Measurements from ENCODE around the gene ALG14. TPM values are rescaled to one million over a fixed set of nuclear protein-coding genes. Genes with fewer than 3 reads are reported as not detected.

ALG14 gene
- total RNA-seq, 2 experiments from 2014 or later = 2.5 to 2.9 TPM

- H3K9me3 Mint-ChIP-seq = no peaks in the 10 kb centered on the region
- intact Hi-C loops (cut with micrococcal nuclease) = no loop called here
- POLR2A ChIA-PET = no interaction called here
- no peak for ATAC-seq
- no peak overlapping the region for H3K27ac Mint-ChIP-seq
- no peak overlapping the region for H3K4me3 Mint-ChIP-seq
- H3K36me3 Mint-ChIP-seq (ENCODE audit: low read depth) = no peaks in the 10 kb centered on the region
- peaks cover 6% of the 10 kb centered on the region for H3K4me1 Mint-ChIP-seq (ENCODE audit: low read depth)
- no peaks in the 10 kb centered on the region for H3K27me3 Mint-ChIP-seq
- no peak for DNase-seq
- TF ChIP-seq CTCF (IDR thresholded peaks at IDR 0.05) = no peak
- CTCF ChIA-PET = no interaction called here
Observed at GRCh38 chr1:94981575-94981973, 91.2 kb downstream of the ALG14 start.

GRCh38 chr1:94980582-94981574 is 91.9 kb downstream of the ALG14 start:
- no peak overlapping the region for H3K27ac Mint-ChIP-seq
- H3K9me3 Mint-ChIP-seq = no peaks in the 10 kb centered on the region
- no peak for ATAC-seq
- no peak for TF ChIP-seq CTCF (IDR thresholded peaks at IDR 0.05)
- no peaks in the 10 kb centered on the region for H3K27me3 Mint-ChIP-seq
- no peaks in the 10 kb centered on the region for H3K36me3 Mint-ChIP-seq (ENCODE audit: low read depth)
- DNase-seq = no peak
- intact Hi-C loops (cut with micrococcal nuclease) = no loop called here
- no peak overlapping the region for H3K4me3 Mint-ChIP-seq
- ChIA-PET POLR2A (no interaction called here), CTCF (interaction anchor here (1.2 kb wide), 1 partner anchor 127 kb away, joined by 4 read pairs; no protein-coding TSS in a partner anchor)
- peaks cover 6% of the 10 kb centered on the region for H3K4me1 Mint-ChIP-seq (ENCODE audit: low read depth)

GRCh38 chr1:94979656-94980581 is 92.8 kb downstream of the ALG14 start:
- Mint-ChIP-seq H3K27ac (no peak overlapping the region), H3K4me3 (no peak overlapping the region), H3K9me3 (no peaks in the 10 kb centered on the region), H3K36me3 (ENCODE audit: low read depth) (no peaks in the 10 kb centered on the region), H3K27me3 (no peaks in the 10 kb centered on the region), H3K4me1 (ENCODE audit: low read depth) (peaks cover 6% of the 10 kb centered on the region)
- no peak for ATAC-seq
- TF ChIP-seq CTCF (IDR thresholded peaks at IDR 0.05) = no peak
- intact Hi-C loops (cut with micrococcal nuclease) = no loop called here
- DNase-seq = no peak
- ChIA-PET CTCF (interaction anchor here (1.2 kb wide), 1 partner anchor 126 kb away, joined by 4 read pairs; no protein-coding TSS in a partner anchor), POLR2A (no interaction called here)

- no peak for DNase-seq
- H3K4me1 Mint-ChIP-seq (ENCODE audit: low read depth) = peaks cover 6% of the 10 kb centered on the region
- H3K4me3 Mint-ChIP-seq = no peak overlapping the region
- no peaks in the 10 kb centered on the region for H3K27me3 Mint-ChIP-seq
- H3K27ac Mint-ChIP-seq = no peak overlapping the region
- H3K36me3 Mint-ChIP-seq (ENCODE audit: low read depth) = no peaks in the 10 kb centered on the region
- intact Hi-C loops (cut with micrococcal nuclease) = no loop called here
- POLR2A ChIA-PET = no interaction called here
- CTCF ChIA-PET = no interaction called here
- no peak for ATAC-seq
- TF ChIP-seq CTCF (IDR thresholded peaks at IDR 0.05) = no peak
- no peaks in the 10 kb centered on the region for H3K9me3 Mint-ChIP-seq
Observed at GRCh38 chr1:94979131-94979530, 93.6 kb downstream of the ALG14 start.
